Psoas muscle (tissue), 8 donors: ENCODE results near the gene CLMN. TPM values are rescaled to one million over a fixed set of nuclear protein-coding genes. Genes with fewer than 3 reads are reported as not detected.

Source experiments
- ATAC-seq, 4 donors: fragments of 200-7000 bp; cut with Tn5 transposase; one replicate each; pipeline ENCODE4 v1.9.1; 2020; ENCODE audit warnings: moderate library complexity in 3 of 4, mild to moderate bottlenecking in 2 of 4
- DNase-seq, 2 donors: peaks; one replicate each; pipeline ENCODE4 v3.0.0-alpha.2; 2020
- H3K27ac ChIP-seq: fragments of 200-600 bp; one replicate; pipeline ENCODE4 v1.8.0; 2022
- H3K27me3 ChIP-seq, 3 donors: fragments of 200-600 bp in 1 of 3; one replicate each; pipeline versions ENCODE4 v1.6.1 to v1.8.0; 2013 to 2022; ENCODE audit warnings: low read length in 2 of 3, mild to moderate bottlenecking in 2 of 3, moderate library complexity in 1 of 3; ENCODE audit not compliant: insufficient read depth in 3 of 3
- H3K36me3 ChIP-seq, 2 donors: fragments of 200-600 bp in 1 of 2; one replicate each; pipeline versions ENCODE4 v1.6.1 to v1.8.0; 2013 to 2022; ENCODE audit warnings: low read depth in 1 of 2, mild to moderate bottlenecking in 1 of 2, moderate library complexity in 1 of 2; ENCODE audit not compliant: insufficient read depth in 1 of 2
- H3K4me1 ChIP-seq: fragments of 200-600 bp; one replicate; pipeline ENCODE4 v1.8.0; 2022
- H3K4me3 ChIP-seq: fragments of 200-600 bp; one replicate; pipeline ENCODE4 v1.8.0; 2022; ENCODE audit warnings: mild to moderate bottlenecking
- H3K9me3 ChIP-seq: fragments of 200-600 bp; one replicate; pipeline ENCODE4 v1.8.0; 2022
- WGBS, 3 donors: extraction: QIAGEN DNeasy Blood & Tissue Kit; methylation state at CpG; one replicate each; pipeline versions ENCODE4 v1.1.6 to v1.1.7; 2013; 5-methylcytosine and 5-hydroxymethylcytosine counted together
- intact Hi-C, 2 donors: fragments of 100-400 bp; cut with DNase I; formaldehyde crosslinking; loops; one replicate each; pipeline versions ENCODE4 v1.11.0 to v1.14.2; 2022
- polyA plus RNA-seq, 3 donors: library from polyadenylated mRNA; stranded (reverse); fragments of 200-250 nt; gene quantifications; one replicate each; pipeline ENCODE4 v1.2.3, GENCODE V29; 2013
- total RNA-seq, 4 donors: library from RNA; stranded (reverse); fragmentation: NEBNext Ultra II Directional in 2 of 4; extraction: Animal tissue kit (Norgen Biotek cat#: 25700) in 2 of 4; gene quantifications; one replicate each; pipeline versions ENCODE4 v1.2.1 to v1.2.4, GENCODE V29; 2021 to 2023
- TF ChIP-seq, protein P1 (sequence below): fragments of 200-600 bp; IDR thresholded peaks from one replicate; pipeline ENCODE4 v1.8.0; 2022; ENCODE audit warnings: antibody characterized with exemption
- donor health status: healthy with polysubstance abuse.
- donor health status: DM: no; HTN: no; CAD: no; lungs with moderate emphysema.
- donor health status: Bipolar disorder and iron deficiency.
- donor health status: healthy.
- donor health status: DM: yes; HTN: yes; CAD: no.
- donor health status: DM: no; HTN: no; CAD: no.
- donor health status: DM: no; HTN: no; CAD: no.
- donor health status: DM: yes; HTN: yes; CAD: no.

CLMN gene
- total and polyA plus RNA-seq, 7 donors = 1.7 to 9.6 (median 3.9) TPM

DNA sequence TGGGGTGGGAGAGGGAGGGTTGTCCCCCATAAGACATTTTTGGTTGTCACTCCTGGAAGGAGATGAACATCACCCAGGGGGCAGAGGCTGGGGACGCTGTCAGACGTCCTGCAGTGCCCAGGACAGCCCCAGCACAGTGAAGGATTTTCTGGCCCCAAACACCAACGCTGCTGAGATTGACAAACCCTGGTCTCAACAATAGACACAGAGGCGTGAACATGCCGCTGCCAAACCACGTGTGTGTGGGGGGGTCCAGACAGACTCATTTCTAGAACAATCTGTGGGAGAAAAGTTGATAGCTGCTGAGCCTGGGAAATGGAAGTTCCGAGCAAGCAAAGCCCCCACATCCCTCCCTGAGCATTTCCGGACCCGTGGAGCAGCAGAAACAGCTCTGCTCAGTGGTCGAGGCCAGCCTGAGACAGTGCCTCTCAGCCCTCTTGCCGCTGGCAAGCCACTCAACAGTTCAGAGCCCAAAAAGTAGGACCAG, 43.8 kb upstream of the CLMN start:
- TF ChIP-seq, protein P1, sequence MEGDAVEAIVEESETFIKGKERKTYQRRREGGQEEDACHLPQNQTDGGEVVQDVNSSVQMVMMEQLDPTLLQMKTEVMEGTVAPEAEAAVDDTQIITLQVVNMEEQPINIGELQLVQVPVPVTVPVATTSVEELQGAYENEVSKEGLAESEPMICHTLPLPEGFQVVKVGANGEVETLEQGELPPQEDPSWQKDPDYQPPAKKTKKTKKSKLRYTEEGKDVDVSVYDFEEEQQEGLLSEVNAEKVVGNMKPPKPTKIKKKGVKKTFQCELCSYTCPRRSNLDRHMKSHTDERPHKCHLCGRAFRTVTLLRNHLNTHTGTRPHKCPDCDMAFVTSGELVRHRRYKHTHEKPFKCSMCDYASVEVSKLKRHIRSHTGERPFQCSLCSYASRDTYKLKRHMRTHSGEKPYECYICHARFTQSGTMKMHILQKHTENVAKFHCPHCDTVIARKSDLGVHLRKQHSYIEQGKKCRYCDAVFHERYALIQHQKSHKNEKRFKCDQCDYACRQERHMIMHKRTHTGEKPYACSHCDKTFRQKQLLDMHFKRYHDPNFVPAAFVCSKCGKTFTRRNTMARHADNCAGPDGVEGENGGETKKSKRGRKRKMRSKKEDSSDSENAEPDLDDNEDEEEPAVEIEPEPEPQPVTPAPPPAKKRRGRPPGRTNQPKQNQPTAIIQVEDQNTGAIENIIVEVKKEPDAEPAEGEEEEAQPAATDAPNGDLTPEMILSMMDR = no peak
- Histone ChIP-seq H3K27ac (no peak overlapping the region), H3K36me3 (no peaks in the 10 kb centered on the region), H3K27me3 (peaks cover 0 to 41% (median 0%) of the 10 kb centered on the region in 3 donors), H3K4me3 (no peak overlapping the region), H3K9me3 (no peaks in the 10 kb centered on the region), H3K4me1 (no peaks in the 10 kb centered on the region)
- no peak for ATAC-seq
- intact Hi-C loops = no loop called here
- DNase-seq = no peak
- 62 to 70% (median 63%) methylated on average over 11 of the region's 11 CpGs for WGBS, 3 donors

- WGBS, 3 donors = 51 to 55% (median 52%) methylated on average over 9 of the region's 9 CpGs
- Histone ChIP-seq H3K4me1 (no peaks in the 10 kb centered on the region), H3K9me3 (no peaks in the 10 kb centered on the region), H3K4me3 (no peak overlapping the region), H3K27me3 (peaks cover 0 to 41% (median 0%) of the 10 kb centered on the region in 3 donors), H3K36me3 (no peaks in the 10 kb centered on the region), H3K27ac (no peak overlapping the region)
- intact Hi-C loops = no loop called here
- TF ChIP-seq, protein P1 = no peak
- no peak for DNase-seq
- no peak for ATAC-seq
Measured at GRCh38 chr14:95362138-95362494, 42.4 kb upstream of the CLMN start.

GRCh38 chr14:95361373-95362137, 41.8 kb upstream of the CLMN start:
- intact Hi-C loops = no loop called here
- WGBS, 3 donors = 25 to 28% (median 26%) methylated on average over 19 of the region's 19 CpGs
- DNase-seq = peak; percentile 23 to 65
- Histone ChIP-seq H3K27ac (no peak overlapping the region), H3K4me3 (no peak overlapping the region), H3K36me3 (no peaks in the 10 kb centered on the region), H3K9me3 (no peaks in the 10 kb centered on the region), H3K27me3 (peaks cover 0 to 41% (median 0%) of the 10 kb centered on the region in 3 donors), H3K4me1 (no peaks in the 10 kb centered on the region)
- ATAC-seq = peak in 2 of 4 donors; percentile 42 to 53
- TF ChIP-seq, protein P1 = peak; percentile 46

- no peaks in the 10 kb centered on the region for H3K9me3 ChIP-seq
- intact Hi-C loops = no loop called here
- no peaks in the 10 kb centered on the region for H3K4me1 ChIP-seq
- ATAC-seq = no peak
- 85 to 87% (median 87%) methylated on average over 9 of the region's 9 CpGs for WGBS, 3 donors
- H3K4me3 ChIP-seq = no peak overlapping the region
- peaks cover 0 to 39% (median 0%) of the 10 kb centered on the region in 3 donors for H3K27me3 ChIP-seq
- no peak for DNase-seq
- no peak overlapping the region for H3K27ac ChIP-seq
- TF ChIP-seq, protein P1 = no peak
- H3K36me3 ChIP-seq = no peaks in the 10 kb centered on the region
Measured at GRCh38 chr14:95360828-95361227, 41.1 kb upstream of the CLMN start.
